GM13977 (cell line): ENCODE measurements around the gene RYR1.

Experiments used
- DNase-seq: peaks from one replicate; pipeline ENCODE4 v3.0.0; 2012; ENCODE audit warnings: low spot score
- CTCF ChIP-seq: IDR thresholded peaks from 2 replicates; pipeline ENCODE4 v1.5.1; 2012; ENCODE audit warnings: mild to moderate bottlenecking, control low read depth; ENCODE audit not compliant: insufficient read depth; ENCODE audit errors: extremely low read depth, missing control alignments
- in situ Hi-C: fragments of 300-500 bp; cut with MboI; formaldehyde crosslinking; loops from one replicate; pipeline ENCODE4 v1.12.0; 2022; ENCODE audit warnings: low sequenced_read_pairs, low pct_unique_long_range_greater_than_20kb, mixed read lengths, inconsistent platforms; ENCODE audit not compliant: unreplicated experiment

RYR1 gene

DNA sequence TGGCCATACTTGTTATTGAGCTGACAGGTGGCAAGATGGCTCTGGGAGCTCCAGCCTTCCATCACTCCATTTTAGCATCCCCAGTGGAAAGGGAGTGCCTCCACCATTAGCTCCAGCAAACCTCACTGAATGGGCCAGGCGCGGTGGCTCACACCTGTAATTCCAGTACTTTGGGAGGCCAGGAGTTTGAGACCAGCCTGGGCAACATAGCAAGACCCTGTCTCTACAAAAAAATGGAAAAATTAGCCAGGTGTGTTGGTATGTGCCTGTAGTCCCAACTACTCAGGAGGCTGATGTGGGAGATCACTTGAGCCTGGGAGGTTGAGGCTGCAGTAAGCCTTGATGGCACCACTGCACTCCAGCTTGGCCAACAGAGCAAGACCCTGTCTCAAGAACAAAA is 98.0 kb downstream of the RYR1 start:
- in situ Hi-C loops: no loop called here
- no peak for TF ChIP-seq CTCF
- no peak for DNase-seq

DNA sequence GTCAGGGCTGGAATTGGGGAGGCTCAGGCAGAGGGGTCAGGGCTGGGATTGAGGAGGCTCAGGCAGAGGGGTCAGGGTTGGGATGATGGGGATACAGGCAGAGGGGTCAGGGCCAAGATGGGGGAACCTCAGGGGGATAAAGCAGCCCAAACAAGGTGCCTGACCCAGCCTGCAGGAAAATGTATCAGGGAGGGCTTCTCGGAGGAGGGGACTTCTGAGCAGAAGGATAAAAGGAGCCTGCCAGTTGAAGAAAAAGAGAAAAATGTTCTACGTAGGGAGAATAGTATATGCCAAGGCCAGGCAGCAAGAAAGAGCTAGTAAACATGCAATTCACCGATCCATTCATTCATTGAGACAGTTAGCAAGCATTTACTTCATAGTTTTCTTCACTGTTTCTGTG is 99.4 kb downstream of the RYR1 start:
- in situ Hi-C loops: no loop called here
- DNase-seq: no peak
- no peak for TF ChIP-seq CTCF

GRCh38 chr19:38534574-38534973 is 101.1 kb downstream of the RYR1 start:
- no peak for DNase-seq
- no peak for TF ChIP-seq CTCF
- in situ Hi-C loops: no loop called here

GRCh38 chr19:38535212-38535611 is 101.7 kb downstream of the RYR1 start:
- in situ Hi-C loops: no loop called here
- no peak for DNase-seq

DNA sequence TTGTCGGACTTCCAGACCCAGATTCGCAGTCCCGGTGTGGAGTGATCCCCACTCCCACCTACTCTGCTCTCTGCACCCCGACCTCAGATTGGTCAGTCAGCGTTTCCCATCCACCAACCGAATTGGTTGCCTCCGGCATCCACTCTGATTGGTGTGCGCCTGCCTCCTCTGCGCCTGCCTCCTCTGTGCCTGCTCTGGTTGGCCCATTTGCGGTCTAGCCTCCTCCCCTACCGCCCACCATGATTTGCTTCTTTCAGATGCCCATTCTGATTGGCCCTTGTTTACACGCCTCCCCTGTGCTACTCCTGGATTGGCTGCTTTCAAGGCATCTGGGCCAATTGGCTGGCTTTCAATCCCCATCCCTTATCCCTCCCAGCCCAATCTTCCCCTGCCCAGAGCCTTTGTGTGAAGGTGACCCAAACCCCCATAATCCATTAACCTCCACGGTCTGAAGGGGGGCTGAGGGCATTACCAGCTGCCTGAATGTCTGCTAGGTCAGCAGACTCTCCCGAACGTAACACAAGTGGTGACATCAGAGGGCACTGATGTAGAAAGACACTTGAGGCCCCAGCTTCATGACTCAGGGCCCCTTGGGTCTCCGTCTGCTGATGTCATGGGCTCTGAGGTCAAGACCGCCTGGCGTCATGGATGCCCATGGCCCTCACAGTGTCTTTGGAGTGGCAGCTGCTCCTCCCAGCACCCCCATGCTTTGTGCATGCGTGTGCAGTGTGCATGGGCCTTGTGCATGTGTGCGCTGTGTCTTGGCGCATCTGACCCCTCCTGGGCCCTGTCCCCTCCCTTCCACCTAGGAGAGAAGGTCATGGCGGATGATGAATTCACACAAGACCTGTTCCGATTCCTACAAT is 103.8 kb downstream of the RYR1 start:
- in situ Hi-C loops: no loop called here
- no peak for DNase-seq
- TF ChIP-seq CTCF: no peak

More at GRCh38 chr19:38535212-38535611, 101.7 kb downstream of the RYR1 start:
- no peak for TF ChIP-seq CTCF

DNA sequence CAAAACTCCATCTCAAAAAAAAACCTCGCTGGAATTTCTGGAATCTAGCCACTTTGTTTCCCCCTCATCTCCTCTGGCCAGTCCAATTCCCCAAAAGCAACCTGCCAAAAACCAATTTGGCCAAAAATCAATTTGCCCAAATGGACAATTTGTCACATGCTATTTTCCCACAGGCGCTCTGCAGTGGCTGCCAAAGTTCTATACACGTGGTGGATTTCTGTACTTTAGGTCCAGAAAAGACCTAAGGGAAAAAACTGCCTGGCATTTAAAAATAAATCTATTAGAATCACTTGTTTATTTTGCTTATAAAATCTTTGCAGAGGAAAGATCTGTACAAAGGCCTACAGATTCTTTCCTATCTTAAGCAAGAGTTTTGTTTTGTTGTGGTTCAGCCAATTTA is 104.9 kb downstream of the RYR1 start:
- in situ Hi-C loops: no loop called here
- no peak for DNase-seq
- no peak for TF ChIP-seq CTCF
